WTC11 (cell line): ENCODE data around the gene MYH9. TPM values are rescaled to one million over a fixed set of nuclear protein-coding genes. Genes with fewer than 3 reads are reported as not detected.

Experiments used
- ATAC-seq: fragments of 200-7000 bp; cut with Tn5 transposase; 2 replicates; pipeline ENCODE4 v1.10.0; 2021; ENCODE audit warnings: mild to moderate bottlenecking, moderate library complexity
- CTCF ChIA-PET: fragments of 300-600 bp; sonication (Branson Sonifier 250); formaldehyde crosslinking; loops from one replicate; lab custom pipeline; 2021; ENCODE audit warnings: antibody characterized with exemption; lab: Charles Lee
- POLR2A ChIA-PET: fragments of 350-600 bp; sonication (Branson Sonifier 250); formaldehyde crosslinking; loops from one replicate; lab custom pipeline; 2021; ENCODE audit warnings: antibody characterized with exemption; lab: Charles Lee
- DNase-seq: peaks from one replicate; pipeline ENCODE4 v3.0.0; 2021; ENCODE audit warnings: low spot score
- H3K27ac Mint-ChIP-seq: 2 replicates; pipeline ENCODE4 v1.8.0; 2021; ENCODE audit warnings: mixed read lengths
- H3K27me3 Mint-ChIP-seq: 2 replicates; pipeline ENCODE4 v1.8.0; 2021; ENCODE audit warnings: low read depth, mild to moderate bottlenecking, moderate library complexity, mixed read lengths
- H3K36me3 Mint-ChIP-seq: 2 replicates; pipeline ENCODE4 v1.8.0; 2021; ENCODE audit warnings: mixed read lengths
- H3K4me1 Mint-ChIP-seq: 2 replicates; pipeline ENCODE4 v1.8.0; 2022; ENCODE audit warnings: mixed read lengths
- H3K4me3 Mint-ChIP-seq: 2 replicates; pipeline ENCODE4 v1.8.0; 2021; ENCODE audit warnings: mild to moderate bottlenecking, moderate library complexity, mixed read lengths
- H3K9me3 Mint-ChIP-seq: 2 replicates; pipeline ENCODE4 v1.8.0; 2021; ENCODE audit warnings: mixed read lengths
- ERG ChIP-seq: fragments of 250-450 bp; sonication (Bioruptor Pico); IDR thresholded peaks from 2 replicates; pipeline ENCODE4 v1.8.0; 2021; ENCODE audit warnings: mild to moderate bottlenecking
- ESRRA ChIP-seq: sonication (generic); formaldehyde crosslinking; IDR thresholded peaks from 2 replicates; pipeline ENCODE4 v1.8.1; 2022; ENCODE audit warnings: mild to moderate bottlenecking, missing genetic modification reagents, borderline replicate concordance
- ETV6 ChIP-seq: sonication (generic); formaldehyde crosslinking; IDR thresholded peaks from 2 replicates; pipeline ENCODE4 v1.8.1; 2022; ENCODE audit warnings: mild to moderate bottlenecking, missing genetic modification reagents
- FOXJ3 ChIP-seq: sonication (generic); formaldehyde crosslinking; IDR thresholded peaks from 2 replicates; pipeline ENCODE4 v1.9.0; 2021; ENCODE audit warnings: missing genetic modification reagents, mild to moderate bottlenecking, borderline replicate concordance
- FOXK1 ChIP-seq: sonication (generic); formaldehyde crosslinking; IDR thresholded peaks from 2 replicates; pipeline ENCODE4 v1.8.0; 2022; ENCODE audit warnings: mild to moderate bottlenecking, moderate library complexity, missing genetic modification reagents
- GRHL2 ChIP-seq: fragments of 250-450 bp; sonication (Bioruptor Pico); IDR thresholded peaks from 2 replicates; pipeline ENCODE4 v1.8.0; 2022; ENCODE audit warnings: mild to moderate bottlenecking, moderate library complexity; ENCODE audit not compliant: insufficient replicate concordance, severe bottlenecking
- IRF2 ChIP-seq: sonication (generic); formaldehyde crosslinking; IDR thresholded peaks from 2 replicates; pipeline ENCODE4 v1.8.0; 2022; ENCODE audit warnings: low read depth, missing genetic modification reagents, borderline replicate concordance
- MXD4 ChIP-seq: fragments of 250-450 bp; sonication (Bioruptor Pico); IDR thresholded peaks from 2 replicates; pipeline ENCODE4 v1.8.0; 2021; ENCODE audit warnings: mild to moderate bottlenecking, moderate library complexity, borderline replicate concordance
- PREB ChIP-seq: sonication (generic); formaldehyde crosslinking; IDR thresholded peaks from 2 replicates; pipeline ENCODE4 v1.8.1; 2022; ENCODE audit warnings: mild to moderate bottlenecking, missing genetic modification reagents, moderate library complexity, borderline replicate concordance
- PRRX2 ChIP-seq: fragments of 250-450 bp; sonication (Bioruptor Pico); IDR thresholded peaks from 2 replicates; pipeline ENCODE4 v1.8.0; 2021; ENCODE audit warnings: mild to moderate bottlenecking
- SP1 ChIP-seq: sonication (generic); formaldehyde crosslinking; conservative IDR thresholded peaks from 2 replicates; pipeline ENCODE4 v1.8.1; 2022; ENCODE audit warnings: missing genetic modification reagents
- STAT6 ChIP-seq: sonication (generic); formaldehyde crosslinking; conservative IDR thresholded peaks from 2 replicates; pipeline ENCODE4 v1.8.1; 2023; ENCODE audit warnings: mild to moderate bottlenecking, low read depth, missing genetic modification reagents, moderate library complexity
- ZNF281 ChIP-seq: sonication (generic); formaldehyde crosslinking; IDR thresholded peaks from 2 replicates; pipeline ENCODE4 v1.8.0; 2023; ENCODE audit warnings: mild to moderate bottlenecking, missing genetic modification reagents
- ZNF532 ChIP-seq: fragments of 250-450 bp; sonication (Bioruptor Pico); IDR thresholded peaks from 2 replicates; pipeline ENCODE4 v1.9.0; 2021; ENCODE audit warnings: mild to moderate bottlenecking, borderline replicate concordance
- ZNF671 ChIP-seq: fragments of 250-450 bp; sonication (Bioruptor Pico); IDR thresholded peaks from 2 replicates; pipeline ENCODE4 v1.8.0; 2021; ENCODE audit warnings: mild to moderate bottlenecking
- total RNA-seq: library from RNA; stranded (reverse); gene quantifications from 3 replicates; pipeline ENCODE4 v1.2.3, GENCODE V29; 2021

Gene MYH9
- total RNA-seq, 1 experiment from 2014 or later, result 277 TPM

GRCh38 chr22:36330127-36330526 is 57.6 kb downstream of the MYH9 start:
- CTCF ChIA-PET, result interaction anchor here (1.4 to 2.0 kb wide), 2 partner anchors 29 to 140 kb away, joined by 4 to 8 read pairs; no protein-coding TSS in a partner anchor
- TF ChIP-seq ERG (CRISPR knock-in tag) (0 out of 2 replicates have a peak, but pooled peaks have one; percentile 52), PREB (CRISPR knock-in tag) (no peak), GRHL2 (CRISPR knock-in tag) (no peak)
- Mint-ChIP-seq H3K4me3 (peak overlapping the region; percentile 41; the same call in 1 of the 2 replicates), H3K36me3 (peaks cover 55% of the 10 kb centered on the region), H3K4me1 (peaks cover 70% of the 10 kb centered on the region), H3K27me3 (no peaks in the 10 kb centered on the region), H3K9me3 (no peaks in the 10 kb centered on the region), H3K27ac (peak overlapping the region; percentile 100)
- POLR2A ChIA-PET, result interaction anchor here (0.5 to 2.3 kb wide), 6 partner anchors 14 to 83 kb away, joined by 3 to 19 read pairs (median 4); partner anchors contain the start of gene MYH9
- no peak for ATAC-seq
- no peak for DNase-seq

- ChIA-PET POLR2A (interaction anchor here (0.6 to 2.4 kb wide), 10 partner anchors 14 to 106 kb away, joined by 3 to 19 read pairs (median 6); partner anchors contain the start of gene MYH9), CTCF (interaction anchor here (1.0 to 2.0 kb wide), 3 partner anchors 22 to 141 kb away, joined by 3 to 8 read pairs (median 4); no protein-coding TSS in a partner anchor)
- Mint-ChIP-seq H3K4me3 (peak overlapping the region; percentile 61), H3K4me1 (peaks cover 69% of the 10 kb centered on the region), H3K36me3 (peaks cover 60% of the 10 kb centered on the region), H3K9me3 (no peaks in the 10 kb centered on the region), H3K27ac (peak overlapping the region; percentile 100), H3K27me3 (no peaks in the 10 kb centered on the region)
- ATAC-seq (peak; percentile 87), DNase-seq (peak; percentile 89)
- no peak for TF ChIP-seq PREB (CRISPR knock-in tag)
- no peak for TF ChIP-seq GRHL2 (CRISPR knock-in tag)
- TF ChIP-seq PRRX2 (CRISPR knock-in tag), result peak; percentile 93
- TF ChIP-seq MXD4, result no peak
- no peak for TF ChIP-seq STAT6 (CRISPR knock-in tag)
- TF ChIP-seq ETV6 (CRISPR knock-in tag), result 0 out of 2 replicates have a peak, but pooled peaks have one; percentile 35
- no peak for TF ChIP-seq FOXJ3 (CRISPR knock-in tag)
- peak; percentile 95; the same call in 1 of the 2 replicates for TF ChIP-seq ZNF532 (CRISPR knock-in tag)
- no peak for TF ChIP-seq ESRRA (CRISPR knock-in tag)
- 0 out of 2 replicates have a peak, but pooled peaks have one; percentile 39 for TF ChIP-seq FOXK1 (CRISPR knock-in tag)
- no peak for TF ChIP-seq IRF2 (CRISPR knock-in tag)
- TF ChIP-seq ERG (CRISPR knock-in tag), result no peak
- TF ChIP-seq ZNF671 (CRISPR knock-in tag), result peak; percentile 90; the same call in 1 of the 2 replicates
- no peak; the same call in 1 of the 2 replicates for TF ChIP-seq ZNF281 (CRISPR knock-in tag)
- peak; percentile 46; the same call in 1 of the 2 replicates for TF ChIP-seq SP1 (CRISPR knock-in tag)
Observed at GRCh38 chr22:36329254-36330078, 58.3 kb downstream of the MYH9 start.
